ENCODE measurements around the gene ESRRA.

- TF ChIP-seq, protein P1, sequence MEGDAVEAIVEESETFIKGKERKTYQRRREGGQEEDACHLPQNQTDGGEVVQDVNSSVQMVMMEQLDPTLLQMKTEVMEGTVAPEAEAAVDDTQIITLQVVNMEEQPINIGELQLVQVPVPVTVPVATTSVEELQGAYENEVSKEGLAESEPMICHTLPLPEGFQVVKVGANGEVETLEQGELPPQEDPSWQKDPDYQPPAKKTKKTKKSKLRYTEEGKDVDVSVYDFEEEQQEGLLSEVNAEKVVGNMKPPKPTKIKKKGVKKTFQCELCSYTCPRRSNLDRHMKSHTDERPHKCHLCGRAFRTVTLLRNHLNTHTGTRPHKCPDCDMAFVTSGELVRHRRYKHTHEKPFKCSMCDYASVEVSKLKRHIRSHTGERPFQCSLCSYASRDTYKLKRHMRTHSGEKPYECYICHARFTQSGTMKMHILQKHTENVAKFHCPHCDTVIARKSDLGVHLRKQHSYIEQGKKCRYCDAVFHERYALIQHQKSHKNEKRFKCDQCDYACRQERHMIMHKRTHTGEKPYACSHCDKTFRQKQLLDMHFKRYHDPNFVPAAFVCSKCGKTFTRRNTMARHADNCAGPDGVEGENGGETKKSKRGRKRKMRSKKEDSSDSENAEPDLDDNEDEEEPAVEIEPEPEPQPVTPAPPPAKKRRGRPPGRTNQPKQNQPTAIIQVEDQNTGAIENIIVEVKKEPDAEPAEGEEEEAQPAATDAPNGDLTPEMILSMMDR (optimal IDR thresholded peaks at IDR 0.05 in 1 of 3, IDR thresholded peaks at IDR 0.05 in 1 of 3, conservative IDR thresholded peaks at IDR 0.05 in 1 of 3; ENCODE audit: extremely low read depth in 1 of 3, insufficient read depth in 2 of 3, low read length in 3 of 3), result no peak
- TF ChIP-seq EZH2 (IDR thresholded peaks at IDR 0.05; ENCODE audit: low read length), result no peak
Measured at GRCh38 chr11:64296830-64297698, 8.3 kb upstream of the ESRRA start.
